Erythroblast (primary cell): ENCODE results near the gene VAV2.

Experiments
- GATA1 ChIP-seq: IDR thresholded peaks from 2 replicates; pipeline ENCODE4 v1.6.1; 2011; ENCODE audit warnings: low read depth, mild to moderate bottlenecking, control low read depth, low read length, moderate library complexity
- POLR2A ChIP-seq: IDR thresholded peaks from 2 replicates; pipeline ENCODE4 v1.6.1; 2011; ENCODE audit warnings: mild to moderate bottlenecking, low read length

DNA sequence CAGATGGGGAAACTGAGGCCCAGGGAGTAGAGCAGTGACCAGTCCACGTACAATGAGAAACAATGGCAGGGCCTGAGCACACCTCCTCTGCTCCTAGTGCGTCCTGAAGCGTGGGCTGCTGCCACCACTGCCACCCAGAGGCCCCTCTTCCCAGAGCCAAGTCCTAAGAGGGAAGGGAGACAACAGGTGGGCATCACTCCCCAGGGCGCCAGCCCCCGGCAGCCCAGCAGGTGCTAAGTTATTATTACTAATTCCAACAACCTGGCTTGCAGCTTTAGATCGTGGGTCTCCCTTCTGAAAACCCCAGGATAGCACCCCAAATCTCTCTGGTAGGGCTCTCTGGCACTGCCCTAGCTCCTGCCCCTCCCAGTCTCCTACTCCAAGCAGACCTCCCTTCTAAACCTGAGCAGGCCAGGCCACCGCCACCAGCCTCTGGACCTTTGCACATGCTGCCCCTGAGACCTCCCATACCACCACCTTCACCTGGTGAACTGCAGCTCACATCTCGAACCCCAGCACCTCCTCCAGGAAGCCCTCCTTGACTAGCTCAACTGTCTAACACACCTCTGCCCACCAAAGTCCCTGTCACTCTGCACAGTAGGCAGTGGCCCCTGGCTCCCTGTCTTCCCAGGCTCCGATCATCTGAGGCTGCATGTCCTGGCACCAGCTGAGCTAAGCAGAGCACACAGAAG, 65.8 kb downstream of the VAV2 start:
- no peak for TF ChIP-seq POLR2A
- TF ChIP-seq GATA1: no peak
